HCT116 (cell line): Measurements from ENCODE around the gene ACTR6. TPM values are rescaled to one million over a fixed set of nuclear protein-coding genes. Genes with fewer than 3 reads are reported as not detected.

Experiments
- ATAC-seq: fragments of 200-7000 bp; cut with Tn5 transposase; 2 replicates; pipeline ENCODE4 v1.9.1; 2020; ENCODE audit warnings: mild to moderate bottlenecking, moderate library complexity
- BruUV-seq: library from RNA; stranded (reverse); fragments of 400-500 nt; replicated peaks from 2 replicates; lab custom pipeline; 2021; lab: Mats Ljungman, UMichigan
- CTCF ChIA-PET: fragments of 300-600 bp; sonication (Branson Sonifier 250); formaldehyde crosslinking; loops from one replicate; lab custom pipeline; 2021; ENCODE audit warnings: antibody characterized with exemption; lab: Charles Lee
- POLR2A ChIA-PET: fragments of 300-600, 350-600 bp; sonication (Branson Sonifier 250); formaldehyde crosslinking; loops from one replicate; lab custom pipeline; 2021; ENCODE audit warnings: antibody characterized with exemption; lab: Charles Lee
- RAD21 ChIA-PET, 2 experiments: fragments of 300-600 bp; sonication (Branson Sonifier 250); formaldehyde crosslinking; loops; one replicate each; lab custom pipeline; 2023; ENCODE audit warnings: low total read pairs in 2 of 2; ENCODE audit not compliant: uncharacterized antibody in 2 of 2, unreplicated experiment in 2 of 2, low non-redundant PET in 1 of 2; lab: Charles Lee
- DNase-seq: peaks from one replicate; pipeline ENCODE4 v3.0.0-alpha.2; 2010; ENCODE audit warnings: low read depth, low spot score
- H2AFZ ChIP-seq: fragments of 200-600 bp; shearing (Covaris generic), sonication (generic); 2 replicates; pipeline ENCODE4 v1.6.1; 2017; ENCODE audit warnings: low read depth, mixed run types, mixed read lengths, antibody characterized with exemption, low read length; ENCODE audit not compliant: poor library complexity, severe bottlenecking
- H3K27ac ChIP-seq: 2 replicates; pipeline ENCODE4 v1.5.1; 2012; ENCODE audit warnings: low read depth, low read length
- H3K27me3 ChIP-seq: fragments of 200-600 bp; sonication (generic); 2 replicates; pipeline ENCODE4 v1.6.1; 2016; ENCODE audit warnings: mixed run types, low read length, mixed read lengths; ENCODE audit not compliant: insufficient read depth
- H3K36me3 ChIP-seq, 2 experiments: fragments of 200-500 bp in 1 of 2; fragments of 200-600 bp in 1 of 2; sonication (Bioruptor generic) in 1 of 2; sonication (generic) in 1 of 2; 2 replicates each; pipeline versions ENCODE4 v1.5.1 to v1.6.1; 2014 to 2016; ENCODE audit warnings: low read length in 2 of 2, inconsistent platforms in 1 of 2, mixed read lengths in 1 of 2, mixed run types in 1 of 2; ENCODE audit not compliant: insufficient read depth in 2 of 2, control insufficient read depth in 1 of 2
- H3K4me1 ChIP-seq, 2 experiments: fragments of 200-600 bp in 1 of 2; sonication (generic) in 1 of 2; 2 replicates each; pipeline versions ENCODE4 v1.5.1 to v1.6.1; 2012 to 2017; ENCODE audit warnings: low read length in 2 of 2, inconsistent platforms in 1 of 2, mild to moderate bottlenecking in 1 of 2, mixed read lengths in 1 of 2, mixed run types in 1 of 2, moderate library complexity in 1 of 2; ENCODE audit not compliant: insufficient read depth in 2 of 2, control insufficient read depth in 1 of 2
- H3K4me2 ChIP-seq: fragments of 200-600 bp; sonication (generic); 2 replicates; pipeline ENCODE4 v1.6.1; 2017; ENCODE audit warnings: mixed run types, low read length, mixed read lengths
- H3K4me3 ChIP-seq, 2 experiments: fragments of 200-600 bp in 1 of 2; sonication (generic) in 1 of 2; replicated peaks in 1 of 2; 2 replicates each; pipeline ENCODE4 v1.5.1; 2011 to 2016; ENCODE audit warnings: low read length in 2 of 2, control low read depth in 1 of 2, low read depth in 1 of 2, mild to moderate bottlenecking in 1 of 2, mixed read lengths in 1 of 2, mixed run types in 1 of 2
- H3K79me2 ChIP-seq: fragments of 200-600 bp; sonication (generic); 2 replicates; pipeline ENCODE4 v1.6.1; 2017; ENCODE audit warnings: mild to moderate bottlenecking, mixed run types, low read length, moderate library complexity, mixed read lengths; ENCODE audit not compliant: insufficient read depth
- H3K9ac ChIP-seq: fragments of 200-600 bp; sonication (generic); 2 replicates; pipeline ENCODE4 v1.6.1; 2016; ENCODE audit warnings: low read length, mixed read lengths
- H3K9me2 ChIP-seq: fragments of 200-600 bp; sonication (generic), shearing (Covaris generic); 2 replicates; pipeline ENCODE4 v1.6.1; 2017; ENCODE audit warnings: mixed run types, mild to moderate bottlenecking, moderate library complexity; ENCODE audit not compliant: insufficient read depth
- H3K9me3 ChIP-seq, 2 experiments: fragments of 200-500 bp in 1 of 2; fragments of 200-600 bp in 1 of 2; sonication (Bioruptor generic) in 1 of 2; sonication (generic) in 1 of 2; 2 replicates each; pipeline ENCODE4 v1.6.1; 2014 to 2017; ENCODE audit warnings: low read length in 2 of 2, mixed read lengths in 2 of 2, inconsistent platforms in 1 of 2, low read depth in 1 of 2, mild to moderate bottlenecking in 1 of 2, mixed run types in 1 of 2, moderate library complexity in 1 of 2; ENCODE audit not compliant: control insufficient read depth in 1 of 2, insufficient read depth in 1 of 2
- H4K20me1 ChIP-seq: fragments of 200-600 bp; sonication (generic), shearing (Covaris generic); 2 replicates; pipeline ENCODE4 v1.6.1; 2017; ENCODE audit warnings: mixed run types, mild to moderate bottlenecking, moderate library complexity; ENCODE audit not compliant: insufficient read depth
- ATF3 ChIP-seq: IDR thresholded peaks from 2 replicates; pipeline ENCODE4 v1.6.1; 2012
- EGR1 ChIP-seq: IDR thresholded peaks from 2 replicates; pipeline ENCODE4 v1.6.1; 2012; ENCODE audit warnings: low read depth
- ELF1 ChIP-seq: IDR thresholded peaks from 2 replicates; pipeline ENCODE4 v1.6.1; 2012; ENCODE audit warnings: low read depth, borderline replicate concordance
- EZH2phosphoT487 ChIP-seq: fragments of 200-600 bp; IDR thresholded peaks from 2 replicates; pipeline ENCODE4 v1.6.1; 2018; ENCODE audit warnings: antibody characterized with exemption, borderline replicate concordance
- FOSL1 ChIP-seq: IDR thresholded peaks from 2 replicates; pipeline ENCODE4 v1.6.1; 2012; ENCODE audit warnings: low read depth
- JUND ChIP-seq: IDR thresholded peaks from 2 replicates; pipeline ENCODE4 v1.6.1; 2012
- MAX ChIP-seq: IDR thresholded peaks from 2 replicates; pipeline ENCODE4 v1.6.1; 2012
- RAD21 ChIP-seq: IDR thresholded peaks from 2 replicates; pipeline ENCODE4 v1.6.1; 2012; ENCODE audit warnings: low read depth, mild to moderate bottlenecking
- REST ChIP-seq: IDR thresholded peaks from 2 replicates; pipeline ENCODE4 v1.6.1; 2012; ENCODE audit warnings: low read depth
- SP1 ChIP-seq: IDR thresholded peaks from 2 replicates; pipeline ENCODE4 v1.6.1; 2012; ENCODE audit warnings: low read depth
- TCF7L2 ChIP-seq: IDR thresholded peaks from 2 replicates; pipeline ENCODE4 v1.7.0; 2011; ENCODE audit warnings: borderline replicate concordance, inconsistent platforms; ENCODE audit not compliant: insufficient read depth, insufficient read length; ENCODE audit errors: extremely low read depth
- YY1 ChIP-seq: IDR thresholded peaks from 2 replicates; pipeline ENCODE4 v1.6.1; 2011; ENCODE audit warnings: low read length, low read depth, moderate library complexity, mild to moderate bottlenecking; ENCODE audit not compliant: insufficient replicate concordance; ENCODE audit errors: extremely low read depth
- ZNF274 ChIP-seq: fragments of 200-500 bp; sonication (Bioruptor generic); IDR thresholded peaks from 2 replicates; pipeline ENCODE4 v1.6.1; 2014; ENCODE audit warnings: mild to moderate bottlenecking, low read depth, low read length, inconsistent platforms
- intact Hi-C: fragments of 100-400 bp; cut with micrococcal nuclease; formaldehyde crosslinking; loops from 2 replicates; pipeline ENCODE4 v1.10.0; 2022
- total RNA-seq: library from RNA; stranded (reverse); gene quantifications from one replicate; pipeline ENCODE4 v1.2.1, GENCODE V29; 2021; ENCODE audit not compliant: unreplicated experiment

The ACTR6 gene
- total RNA-seq, 1 experiment from 2014 or later = 40.4 TPM

GRCh38 chr12:100201604-100202423 lies 1.2 kb downstream of the ACTR6 start:
- Histone ChIP-seq H2AFZ (no peak overlapping the region), H3K9ac (peak overlapping the region; percentile 77), H3K27me3 (no peaks in the 10 kb centered on the region), H3K36me3 (0 out of 4 replicates have a peak, but pooled peaks cover 0 to 3% of the 10 kb centered on the region in 2 experiments), H3K9me3 (no peaks in the 10 kb centered on the region), H3K79me2 (peaks cover 33% of the 10 kb centered on the region), H3K27ac (no peak overlapping the region), H3K9me2 (no peaks in the 10 kb centered on the region), H3K4me3 (peak overlapping the region; percentile 84 to 94), H3K4me1 (peaks cover 8 to 34% of the 10 kb centered on the region in 2 experiments), H3K4me2 (peak overlapping the region; percentile 79), H4K20me1 (no peaks in the 10 kb centered on the region)
- CTCF ChIA-PET = no interaction called here
- ATAC-seq (no peak), DNase-seq (no peak)
- TF ChIP-seq ATF3 (no peak), TCF7L2 (no peak), YY1 (no peak), JUND (no peak)
- intact Hi-C loops = loop anchor here (2.0 kb wide), 2 partner anchors 59 to 65 kb away; partner anchors contain the start of genes BLTP3B, DEPDC4 and SCYL2
- RAD21 ChIA-PET = no interaction called here
- POLR2A ChIA-PET = no interaction called here
- BruUV-seq = no TSS peak

- intact Hi-C loops = no loop called here
- Histone ChIP-seq H3K9me2 (no peaks in the 10 kb centered on the region), H3K4me1 (peaks cover 0 to under 1% of the 10 kb centered on the region in 2 experiments; a peak in 1 of 4 replicates), H3K4me2 (no peak overlapping the region), H3K4me3 (no peak overlapping the region), H4K20me1 (no peaks in the 10 kb centered on the region), H3K9me3 (no peaks in the 10 kb centered on the region), H3K36me3 (peaks cover 8 to 21% of the 10 kb centered on the region in 2 experiments; a peak in 3 of 4 replicates), H2AFZ (no peak overlapping the region), H3K79me2 (peaks cover 13% of the 10 kb centered on the region), H3K9ac (no peak overlapping the region), H3K27me3 (no peaks in the 10 kb centered on the region), H3K27ac (no peak overlapping the region)
- ATAC-seq (no peak), DNase-seq (no peak)
- BruUV-seq = no TSS peak
- CTCF ChIA-PET = no interaction called here
- RAD21 ChIA-PET = no interaction called here
- POLR2A ChIA-PET = no interaction called here
- no peak for TF ChIP-seq EGR1
- TF ChIP-seq MAX = no peak
- TF ChIP-seq ATF3 = no peak
- no peak for TF ChIP-seq REST
- TF ChIP-seq SP1 = no peak
- TF ChIP-seq ELF1 = no peak
- no peak for TF ChIP-seq EZH2phosphoT487
- TF ChIP-seq ZNF274 = no peak
- no peak for TF ChIP-seq JUND
- no peak for TF ChIP-seq RAD21
- no peak for TF ChIP-seq FOSL1
These were observed 6.7 kb downstream of the ACTR6 start for GRCh38 chr12:100207311-100207710.
